C1 segment of cervical spinal cord (tissue), 14 donors: ENCODE measurements around the gene CD84.
"Not testable (repeated sequence)": the region's sequence is repeated elsewhere in the genome, so short reads cannot be mapped to it uniquely, and the experiment has no call there.

ENCODE experiments used
- DNase-seq, 14 donors: peaks; one replicate each; lab custom pipeline; 2025; lab: John Stamatoyannopoulos, UW

CD84 gene

GRCh38 chr1:160542303-160542945 is 36.9 kb downstream of the CD84 start:
- no peak for DNase-seq

- no peak for DNase-seq
These were observed 37.5 kb downstream of the CD84 start for GRCh38 chr1:160541622-160542302.

DNA sequence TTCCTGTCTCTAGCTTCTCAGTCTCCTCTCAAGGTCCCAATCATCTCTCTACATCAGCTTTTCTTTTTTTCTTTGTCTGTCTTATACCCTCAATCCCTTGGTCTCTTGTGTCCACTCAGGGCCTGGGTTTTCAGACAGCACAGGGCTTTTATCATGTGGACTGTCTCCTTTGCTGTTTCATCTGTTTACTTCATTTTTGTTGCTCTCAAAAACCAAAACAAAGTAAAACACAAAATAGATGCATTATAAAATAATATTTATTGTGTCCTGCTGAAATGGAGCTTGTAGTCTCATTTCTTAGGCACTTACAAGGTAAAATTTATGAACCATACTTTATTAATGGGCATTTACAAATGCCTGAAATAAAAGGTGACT is 38.5 kb downstream of the CD84 start:
- no peak for DNase-seq

DNA sequence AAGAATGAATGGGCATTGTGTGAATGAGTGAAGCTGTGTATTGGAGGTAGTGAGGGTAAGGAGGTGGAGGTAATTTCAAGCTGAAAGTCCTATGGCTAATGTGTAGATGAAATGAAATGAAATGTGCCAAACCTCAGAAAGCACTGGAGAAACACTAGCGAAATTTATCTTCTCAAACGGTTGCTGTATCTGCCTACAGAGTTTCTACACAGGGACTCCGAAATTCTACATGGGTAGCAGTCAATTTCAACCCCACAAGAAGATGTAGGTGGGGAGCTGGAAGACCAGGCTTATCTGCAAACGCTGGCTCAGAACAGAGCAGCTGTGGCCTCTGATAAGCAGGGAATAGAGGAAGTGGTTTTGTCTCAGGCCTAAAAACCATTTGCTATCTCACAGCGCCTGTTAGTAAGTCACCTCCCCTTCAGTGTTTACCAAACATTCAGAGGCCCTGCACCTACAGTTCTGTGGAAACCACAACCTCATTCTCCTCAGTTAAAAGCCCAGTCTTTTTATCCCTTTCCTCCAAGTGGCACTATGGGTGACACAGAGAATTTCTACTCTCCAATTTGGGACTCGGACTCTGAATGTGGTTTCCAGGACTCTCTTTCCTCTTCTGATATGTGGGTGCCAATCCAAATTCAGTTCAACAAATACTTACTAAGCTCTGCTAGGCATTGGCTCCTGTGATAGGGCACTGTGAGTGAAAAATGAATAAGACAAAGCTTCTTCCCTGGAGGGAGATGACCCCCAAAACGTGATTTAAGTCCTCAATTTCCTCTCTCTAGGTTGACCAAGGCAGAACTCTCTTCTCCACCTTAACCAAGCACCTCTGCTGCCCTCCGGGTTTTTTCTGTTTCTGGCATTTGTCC is 39.1 kb downstream of the CD84 start:
- DNase-seq = no peak

- DNase-seq = no peak
These were observed 39.7 kb downstream of the CD84 start for GRCh38 chr1:160539684-160539989.

DNA sequence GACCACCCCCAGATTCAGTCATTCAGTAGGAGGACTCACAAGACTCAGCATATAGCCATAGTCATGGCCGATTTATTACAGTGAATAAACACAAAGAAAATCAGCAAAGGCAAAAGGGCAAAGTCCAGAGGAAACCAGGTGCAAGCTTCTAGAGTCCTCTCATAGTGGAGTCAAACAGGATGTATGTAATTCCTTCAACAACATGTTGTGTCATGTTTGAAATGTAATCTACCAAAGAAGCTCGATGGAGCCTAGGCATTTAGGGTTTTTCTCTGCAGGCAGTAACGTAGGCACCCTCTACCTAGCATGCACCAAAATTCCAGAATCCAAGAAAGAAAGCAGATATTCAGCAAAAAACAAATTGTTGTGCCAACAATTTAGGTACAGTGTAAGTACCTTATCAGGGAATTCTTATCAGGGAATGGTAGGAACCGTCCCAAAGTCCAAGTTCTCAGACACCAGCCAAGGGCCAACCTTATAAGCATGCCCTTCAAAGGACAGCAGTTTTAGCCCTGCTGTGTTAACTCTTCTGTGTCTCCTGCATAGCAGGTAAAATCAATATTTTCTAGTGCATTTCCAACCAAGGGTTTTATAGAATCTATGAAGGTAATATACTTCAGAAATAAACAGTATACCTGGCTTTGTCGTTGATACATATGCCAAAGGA is 40.2 kb downstream of the CD84 start:
- no peak for DNase-seq

- DNase-seq = no peak
These were observed 41.3 kb downstream of the CD84 start for GRCh38 chr1:160537714-160538665.

GRCh38 chr1:160534823-160535605 is 44.3 kb downstream of the CD84 start:
- no peak for DNase-seq

- not testable (repeated sequence) for DNase-seq
These were observed 46.8 kb downstream of the CD84 start for GRCh38 chr1:160532557-160532813.

DNA sequence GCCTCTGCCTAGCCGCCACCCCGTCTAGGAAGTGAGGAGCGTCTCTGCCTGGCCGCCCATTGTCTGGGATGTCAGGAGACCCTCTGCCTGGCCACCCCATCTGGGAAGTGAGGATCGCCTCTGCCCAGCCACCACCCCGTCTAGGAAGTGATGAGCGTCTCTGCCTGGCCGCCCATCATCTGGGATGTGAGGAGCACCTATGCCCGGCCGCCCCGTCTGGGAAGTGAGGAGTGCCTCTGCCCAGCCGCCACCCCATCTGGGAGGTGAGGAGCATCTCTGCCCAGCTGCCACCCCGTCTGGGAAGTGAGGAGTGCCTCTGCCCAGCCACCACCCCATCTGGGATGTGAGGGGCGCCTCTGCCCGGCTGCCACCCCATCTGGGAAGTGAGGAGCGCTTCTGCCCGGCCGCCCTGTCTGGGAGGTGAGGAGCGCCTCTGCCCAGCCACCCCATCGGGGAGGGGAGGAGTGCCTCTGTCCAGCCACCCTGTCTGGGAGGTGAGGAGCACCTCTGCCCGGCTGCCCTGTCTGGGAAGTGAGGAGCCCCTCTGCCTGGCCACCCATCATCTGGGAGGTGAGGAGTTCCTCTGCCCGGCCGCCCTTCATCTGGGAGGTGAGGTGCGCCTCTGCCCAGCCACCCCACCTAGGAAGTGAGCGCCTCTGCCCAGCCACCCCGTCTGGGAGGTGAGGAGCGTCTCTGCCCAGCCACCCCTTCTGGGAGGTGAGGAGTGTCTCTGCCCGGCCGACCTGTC is 47.3 kb downstream of the CD84 start:
- DNase-seq = not testable (repeated sequence)

DNA sequence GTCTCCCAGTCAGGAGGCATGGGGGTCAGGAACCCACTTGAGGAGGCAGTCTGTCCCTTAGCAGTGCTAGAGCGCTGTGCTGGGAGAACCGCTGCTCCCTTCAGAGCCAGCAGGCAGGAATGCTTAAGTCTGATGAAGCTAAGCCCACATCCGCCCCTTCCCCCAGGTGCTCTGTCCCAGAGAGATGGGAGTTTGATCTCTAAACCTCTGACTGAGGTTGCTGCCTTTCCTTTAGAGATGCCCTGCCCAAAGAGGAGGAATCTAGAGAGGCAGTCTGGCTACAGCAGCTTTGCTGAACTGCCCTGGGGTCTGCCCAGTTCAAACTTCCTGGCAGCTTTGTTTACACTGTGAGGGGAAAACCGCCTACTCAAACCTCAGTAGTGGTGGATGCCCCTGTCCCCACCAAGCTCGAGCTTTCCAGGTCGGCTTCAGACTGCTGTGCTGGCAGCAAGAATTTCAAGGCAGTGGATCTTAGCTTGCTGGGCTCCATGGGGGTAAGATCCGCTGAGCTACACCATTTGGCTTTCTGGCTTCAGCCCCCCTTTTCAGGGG is 49.8 kb downstream of the CD84 start:
- DNase-seq = not testable (repeated sequence)

GRCh38 chr1:160523789-160524188 is 55.5 kb downstream of the CD84 start:
- DNase-seq = not testable (repeated sequence)

DNA sequence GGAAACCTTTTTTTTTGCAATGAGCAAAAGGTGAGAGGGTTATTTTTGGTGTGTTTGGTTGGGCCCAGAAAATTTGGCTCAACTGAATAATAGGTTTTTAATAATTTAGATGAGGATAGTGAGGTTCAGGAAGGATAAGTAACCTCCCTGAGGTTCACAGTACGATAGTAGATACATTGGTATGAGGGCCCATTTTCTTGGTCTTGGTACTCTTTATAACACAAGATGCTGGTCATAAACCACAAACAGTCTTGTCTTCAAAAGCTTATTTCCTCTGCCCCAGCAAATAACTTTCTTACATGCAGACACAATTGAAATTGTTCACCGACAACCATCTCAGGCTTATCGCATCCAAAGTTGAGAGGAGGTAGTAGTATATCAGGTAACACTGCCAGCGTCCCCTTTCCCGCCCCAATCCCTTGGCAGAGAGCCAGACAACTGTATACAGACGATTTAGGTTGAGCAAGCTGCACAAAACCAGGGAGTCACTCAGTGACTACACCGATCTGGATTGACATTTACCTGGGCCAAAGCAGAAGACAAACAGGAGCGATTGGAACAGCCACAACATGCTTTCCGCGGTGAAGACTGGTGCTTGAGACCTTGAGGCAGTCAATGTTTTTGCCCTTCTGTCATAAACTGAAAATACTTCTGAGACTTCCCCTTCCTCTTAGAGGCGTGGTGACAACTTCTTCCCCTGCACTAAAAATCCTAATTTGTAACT is 56.5 kb downstream of the CD84 start, which contains the start of gene SLAMF6:
SLAMF6 (minus strand) TSS at position 634 of the 724 bp plus-strand sequence; CDS start at position 571, 63 bp downstream.
- no peak for DNase-seq

DNA sequence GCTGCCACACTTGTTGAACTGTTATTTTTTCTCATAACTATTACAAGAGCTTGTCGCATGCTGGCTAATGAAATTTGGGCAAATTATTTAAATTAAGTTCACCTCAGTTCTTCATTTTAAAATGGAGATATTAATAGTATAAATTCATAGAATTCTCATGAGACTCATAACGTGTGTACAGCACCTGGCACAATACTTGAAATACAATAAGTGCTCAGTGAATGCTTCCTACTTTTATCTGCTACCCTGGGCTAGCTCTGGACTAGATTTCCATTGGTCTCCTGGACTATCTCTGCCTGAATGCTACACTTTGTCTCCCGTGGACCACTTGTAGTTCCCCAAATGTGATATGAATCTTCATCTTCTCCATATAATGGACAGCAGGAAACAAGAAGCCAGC is 57.2 kb downstream of the CD84 start:
- DNase-seq = no peak

DNA sequence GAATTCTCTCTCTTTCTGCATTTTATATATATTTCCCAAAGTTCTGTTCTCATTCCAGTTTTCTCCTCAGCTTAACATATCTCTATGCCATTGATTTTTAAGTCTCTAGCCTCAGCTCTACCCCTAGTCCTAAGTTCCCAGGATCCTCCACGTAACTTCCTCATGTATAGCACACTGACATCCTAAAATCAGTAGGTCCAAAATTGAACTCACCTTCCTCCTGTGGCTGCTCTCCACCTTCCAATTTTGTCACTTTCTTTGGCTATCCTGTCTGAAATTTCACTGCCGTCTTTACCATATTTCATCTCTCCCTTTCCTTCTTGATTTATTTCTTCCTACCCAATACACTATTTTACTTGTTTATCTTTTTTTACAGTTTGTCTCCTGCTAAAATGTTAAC is 57.7 kb downstream of the CD84 start:
- DNase-seq = no peak

DNA sequence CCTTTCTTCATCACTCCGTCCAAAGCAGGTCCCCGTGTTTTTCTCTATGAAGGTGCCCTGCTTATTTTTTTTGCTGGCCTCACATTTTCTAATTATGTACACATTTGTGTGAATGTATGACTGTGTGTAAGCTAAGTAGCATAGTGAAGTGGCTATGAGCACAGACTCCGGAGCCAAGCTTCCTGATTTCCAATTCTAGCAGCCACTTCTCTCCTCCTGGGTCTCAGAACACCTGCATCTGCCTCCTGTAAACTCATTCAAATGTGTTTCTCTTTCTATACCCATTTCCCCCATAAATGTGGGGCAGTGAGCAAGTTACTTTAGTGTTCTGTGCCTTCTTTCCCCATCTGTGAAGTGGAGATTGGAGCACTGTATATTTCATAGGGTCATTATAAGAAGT is 58.3 kb downstream of the CD84 start:
- DNase-seq = no peak

DNA sequence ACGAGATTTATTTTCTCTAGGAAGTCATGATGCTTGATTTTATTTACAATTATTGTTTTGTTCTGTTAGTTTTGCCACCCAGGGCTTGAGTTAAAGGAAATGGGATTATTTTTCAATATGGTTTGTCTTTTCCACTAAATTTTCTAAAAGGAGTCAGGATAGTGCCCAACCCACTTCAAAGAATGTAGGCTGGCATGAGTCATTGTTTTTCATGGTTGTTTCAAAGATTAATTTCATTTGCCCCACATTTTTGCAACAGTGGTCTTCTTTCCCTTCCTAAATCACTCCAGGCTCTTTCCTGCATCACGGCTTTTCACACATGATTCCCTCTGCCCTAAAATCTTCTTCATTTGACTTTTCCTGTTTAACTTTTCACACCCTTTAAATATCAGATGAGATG is 58.7 kb downstream of the CD84 start:
- DNase-seq = no peak

- no peak for DNase-seq
These were observed 59.5 kb downstream of the CD84 start for GRCh38 chr1:160519642-160520435.
